OCI-LY7 (cell line): ENCODE results near the gene SRSF5. TPM values are rescaled to one million over a fixed set of nuclear protein-coding genes. Genes with fewer than 3 reads are reported as not detected.
A peak's percentile ranks its signal among the peaks of the same experiment; 100 is the strongest.

Experiments
- BruUV-seq: library from RNA; stranded (reverse); fragments of 400-500 nt; replicated peaks from 2 replicates; lab custom pipeline; 2021; lab: Mats Ljungman, UMichigan
- CTCF ChIA-PET: fragments of 300-600 bp; sonication (Branson Sonifier 250); formaldehyde crosslinking; loops from one replicate; lab custom pipeline; 2022; ENCODE audit warnings: antibody characterized with exemption; ENCODE audit not compliant: unreplicated experiment; lab: Charles Lee
- POLR2A ChIA-PET: fragments of 300-600 bp; sonication (Branson Sonifier 250); formaldehyde crosslinking; loops from one replicate; lab custom pipeline; 2022; ENCODE audit warnings: antibody characterized with exemption; lab: Charles Lee
- DNase-seq: peaks from one replicate; pipeline ENCODE4 v3.0.0-alpha.2; 2015; ENCODE audit warnings: low spot score
- H2AFZ ChIP-seq: fragments of 200-600 bp; sonication (generic), shearing (Covaris generic); 2 replicates; pipeline ENCODE4 v1.6.1; 2014; ENCODE audit warnings: mild to moderate bottlenecking, antibody characterized with exemption, low read length, moderate library complexity
- H3K27ac ChIP-seq: fragments of 200-600 bp; sonication (generic); 2 replicates; pipeline ENCODE4 v1.5.1; 2014; ENCODE audit warnings: mixed run types, low read depth, mild to moderate bottlenecking, moderate library complexity, low read length, inconsistent platforms; ENCODE audit not compliant: poor library complexity, severe bottlenecking
- H3K36me3 ChIP-seq: fragments of 200-600 bp; sonication (generic); 2 replicates; pipeline ENCODE4 v1.6.1; 2014; ENCODE audit warnings: mild to moderate bottlenecking, antibody characterized with exemption, low read length, moderate library complexity, mixed read lengths; ENCODE audit not compliant: insufficient read depth
- H3K4me1 ChIP-seq: fragments of 200-600 bp; sonication (generic); 2 replicates; pipeline ENCODE4 v1.5.1; 2014; ENCODE audit warnings: mild to moderate bottlenecking, low read length; ENCODE audit not compliant: insufficient read depth, poor library complexity, severe bottlenecking
- H3K4me2 ChIP-seq: fragments of 200-600 bp; sonication (generic); 2 replicates; pipeline ENCODE4 v1.6.1; 2014; ENCODE audit warnings: mild to moderate bottlenecking, low read length
- H3K4me3 ChIP-seq: fragments of 200-600 bp; sonication (generic); 2 replicates; pipeline ENCODE4 v1.5.1; 2014; ENCODE audit warnings: mild to moderate bottlenecking, low read depth, low read length; ENCODE audit not compliant: poor library complexity, severe bottlenecking
- H3K79me2 ChIP-seq: fragments of 200-600 bp; sonication (generic); 2 replicates; pipeline ENCODE4 v1.6.1; 2016; ENCODE audit warnings: low read depth, mild to moderate bottlenecking, low read length, moderate library complexity, mixed read lengths; ENCODE audit not compliant: insufficient read depth
- H3K9me2 ChIP-seq: fragments of 200-600 bp; sonication (generic); 2 replicates; pipeline ENCODE4 v1.6.1; 2016; ENCODE audit warnings: mild to moderate bottlenecking, low read length, mixed read lengths; ENCODE audit not compliant: insufficient read depth
- H3K9me3 ChIP-seq: fragments of 200-600 bp; sonication (generic); 2 replicates; pipeline ENCODE4 v1.6.1; 2014; ENCODE audit warnings: mild to moderate bottlenecking, mixed run types, low read length, mixed read lengths
- H4K20me1 ChIP-seq: fragments of 200-600 bp; sonication (generic); 2 replicates; pipeline ENCODE4 v1.6.1; 2014; ENCODE audit warnings: mild to moderate bottlenecking, antibody characterized with exemption, low read length, moderate library complexity, mixed read lengths; ENCODE audit not compliant: insufficient read depth
- EZH2phosphoT487 ChIP-seq: fragments of 200-600 bp; sonication (generic); IDR thresholded peaks from 2 replicates; pipeline ENCODE4 v1.6.1; 2018; ENCODE audit warnings: low read depth, borderline replicate concordance, mild to moderate bottlenecking, mixed run types, antibody characterized with exemption, low read length, moderate library complexity, mixed read lengths
- intact Hi-C: fragments of 100-400 bp; cut with micrococcal nuclease; formaldehyde crosslinking; loops from one replicate; pipeline ENCODE4 v1.10.0; 2022; ENCODE audit not compliant: unreplicated experiment
- total RNA-seq, 2 experiments: library from RNA; depleted of rRNA in 1 of 2; stranded (reverse); fragments of >200 nt in 1 of 2; shearing (Covaris generic) in 1 of 2; gene quantifications; 2 replicates each; pipeline ENCODE4 v1.2.3, GENCODE V29; 2014 to 2022
- TF ChIP-seq, protein P1 (sequence below): fragments of 200-600 bp; sonication (generic); conservative IDR thresholded peaks from 2 replicates; pipeline ENCODE4 v1.5.1; 2014; ENCODE audit warnings: mild to moderate bottlenecking, antibody characterized with exemption, low read length, moderate library complexity, mixed read lengths

The SRSF5 gene
- total RNA-seq, 2 experiments from 2014 or later = 341 to 474 TPM

DNA sequence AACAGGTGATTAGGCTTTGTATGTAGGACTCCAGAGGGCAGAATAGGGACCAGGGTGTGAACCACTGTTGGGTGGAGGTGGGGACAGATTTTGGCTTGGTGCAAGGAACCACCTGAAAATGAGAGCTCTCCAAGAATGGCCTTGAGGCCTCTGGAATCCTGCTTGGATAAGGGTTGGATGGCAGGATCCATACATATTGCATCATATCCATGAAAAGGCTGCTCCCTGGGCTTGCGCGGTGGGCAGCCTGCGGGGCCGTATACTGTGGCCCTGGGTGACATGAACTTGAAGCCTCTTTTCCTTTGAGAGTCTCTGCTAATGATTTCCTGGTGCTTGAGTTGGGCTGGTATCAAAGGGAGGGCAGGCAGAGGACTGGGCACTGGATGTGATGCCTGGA lies 31.4 kb downstream of the SRSF5 start:
- no TSS peak for BruUV-seq

DNA sequence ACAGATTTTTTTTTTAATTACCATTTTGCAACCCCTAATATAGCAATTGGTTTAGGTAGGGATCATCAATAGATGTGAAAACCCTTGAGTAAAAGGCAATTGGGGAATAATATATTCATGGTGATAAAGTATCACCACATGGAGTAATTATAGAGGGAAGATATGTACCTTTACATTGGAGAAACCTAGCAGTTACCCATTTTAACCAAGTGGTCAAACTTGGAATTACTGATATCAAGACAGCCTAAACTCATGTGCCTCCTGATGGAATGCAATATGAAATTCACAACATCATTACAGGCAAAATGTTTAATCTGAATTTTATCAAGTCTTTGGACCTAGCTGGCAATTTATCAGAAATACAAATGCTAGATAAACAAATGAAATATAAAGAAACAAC lies 36.8 kb downstream of the SRSF5 start:
- Histone ChIP-seq H3K4me3 (no peak overlapping the region), H3K79me2 (no peaks in the 10 kb centered on the region), H3K9me2 (no peaks in the 10 kb centered on the region), H2AFZ (no peak overlapping the region), H3K9me3 (no peaks in the 10 kb centered on the region), H3K27ac (no peak overlapping the region), H3K4me1 (no peaks in the 10 kb centered on the region), H3K4me2 (no peak overlapping the region), H4K20me1 (no peaks in the 10 kb centered on the region), H3K36me3 (no peaks in the 10 kb centered on the region)
- BruUV-seq = no TSS peak
- no peak for DNase-seq
- no peak for TF ChIP-seq EZH2phosphoT487
- TF ChIP-seq, protein P1, sequence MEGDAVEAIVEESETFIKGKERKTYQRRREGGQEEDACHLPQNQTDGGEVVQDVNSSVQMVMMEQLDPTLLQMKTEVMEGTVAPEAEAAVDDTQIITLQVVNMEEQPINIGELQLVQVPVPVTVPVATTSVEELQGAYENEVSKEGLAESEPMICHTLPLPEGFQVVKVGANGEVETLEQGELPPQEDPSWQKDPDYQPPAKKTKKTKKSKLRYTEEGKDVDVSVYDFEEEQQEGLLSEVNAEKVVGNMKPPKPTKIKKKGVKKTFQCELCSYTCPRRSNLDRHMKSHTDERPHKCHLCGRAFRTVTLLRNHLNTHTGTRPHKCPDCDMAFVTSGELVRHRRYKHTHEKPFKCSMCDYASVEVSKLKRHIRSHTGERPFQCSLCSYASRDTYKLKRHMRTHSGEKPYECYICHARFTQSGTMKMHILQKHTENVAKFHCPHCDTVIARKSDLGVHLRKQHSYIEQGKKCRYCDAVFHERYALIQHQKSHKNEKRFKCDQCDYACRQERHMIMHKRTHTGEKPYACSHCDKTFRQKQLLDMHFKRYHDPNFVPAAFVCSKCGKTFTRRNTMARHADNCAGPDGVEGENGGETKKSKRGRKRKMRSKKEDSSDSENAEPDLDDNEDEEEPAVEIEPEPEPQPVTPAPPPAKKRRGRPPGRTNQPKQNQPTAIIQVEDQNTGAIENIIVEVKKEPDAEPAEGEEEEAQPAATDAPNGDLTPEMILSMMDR = peak; percentile 40
- ChIA-PET POLR2A (interaction anchor here (0.5 kb wide), 1 partner anchor 21 kb away, joined by 3 read pairs; no protein-coding TSS in a partner anchor), CTCF (no interaction called here)
- intact Hi-C loops = no loop called here

More for the DNA sequence above, 31.4 kb downstream of the SRSF5 start:
- Histone ChIP-seq H3K4me1 (no peaks in the 10 kb centered on the region), H2AFZ (no peak overlapping the region), H4K20me1 (no peaks in the 10 kb centered on the region), H3K9me3 (no peaks in the 10 kb centered on the region), H3K27ac (no peak overlapping the region), H3K4me2 (no peak overlapping the region), H3K4me3 (no peak overlapping the region), H3K9me2 (no peaks in the 10 kb centered on the region), H3K79me2 (no peaks in the 10 kb centered on the region), H3K36me3 (no peaks in the 10 kb centered on the region)
- intact Hi-C loops = no loop called here
- TF ChIP-seq, protein P1 = no peak
- TF ChIP-seq EZH2phosphoT487 = no peak
- CTCF ChIA-PET = no interaction called here
- no peak for DNase-seq
- POLR2A ChIA-PET = no interaction called here

DNA sequence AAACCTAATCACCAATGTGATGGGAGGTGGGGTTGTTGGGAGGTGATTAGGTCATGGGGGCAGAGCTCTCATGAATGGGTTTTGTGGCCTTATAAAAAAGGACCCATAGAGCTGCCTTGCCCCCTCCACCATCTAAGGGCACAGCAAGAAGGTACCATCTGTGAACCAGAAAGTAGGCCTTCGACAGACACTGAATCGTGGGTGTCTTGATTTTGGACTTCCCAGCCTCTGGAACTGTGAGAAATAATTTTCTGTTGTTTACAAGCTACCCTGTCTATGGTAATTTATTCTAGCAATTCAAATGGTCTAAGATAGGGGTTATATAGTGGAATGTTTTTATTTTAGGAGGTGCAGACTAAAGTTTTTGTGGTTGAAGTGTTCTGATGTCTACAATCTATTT lies 38.0 kb downstream of the SRSF5 start:
- POLR2A ChIA-PET = no interaction called here

More for the DNA sequence above, 38.0 kb downstream of the SRSF5 start:
- Histone ChIP-seq H3K9me3 (no peaks in the 10 kb centered on the region), H3K4me2 (no peak overlapping the region), H3K36me3 (no peaks in the 10 kb centered on the region), H3K4me1 (no peaks in the 10 kb centered on the region), H3K27ac (no peak overlapping the region), H3K4me3 (no peak overlapping the region), H3K9me2 (no peaks in the 10 kb centered on the region), H2AFZ (no peak overlapping the region), H4K20me1 (no peaks in the 10 kb centered on the region), H3K79me2 (no peaks in the 10 kb centered on the region)
- CTCF ChIA-PET = no interaction called here
- TF ChIP-seq, protein P1 = no peak
- TF ChIP-seq EZH2phosphoT487 = no peak
- no TSS peak for BruUV-seq
- intact Hi-C loops = no loop called here
- no peak for DNase-seq
